ENCODE results near the gene ANGPTL4.

DNA sequence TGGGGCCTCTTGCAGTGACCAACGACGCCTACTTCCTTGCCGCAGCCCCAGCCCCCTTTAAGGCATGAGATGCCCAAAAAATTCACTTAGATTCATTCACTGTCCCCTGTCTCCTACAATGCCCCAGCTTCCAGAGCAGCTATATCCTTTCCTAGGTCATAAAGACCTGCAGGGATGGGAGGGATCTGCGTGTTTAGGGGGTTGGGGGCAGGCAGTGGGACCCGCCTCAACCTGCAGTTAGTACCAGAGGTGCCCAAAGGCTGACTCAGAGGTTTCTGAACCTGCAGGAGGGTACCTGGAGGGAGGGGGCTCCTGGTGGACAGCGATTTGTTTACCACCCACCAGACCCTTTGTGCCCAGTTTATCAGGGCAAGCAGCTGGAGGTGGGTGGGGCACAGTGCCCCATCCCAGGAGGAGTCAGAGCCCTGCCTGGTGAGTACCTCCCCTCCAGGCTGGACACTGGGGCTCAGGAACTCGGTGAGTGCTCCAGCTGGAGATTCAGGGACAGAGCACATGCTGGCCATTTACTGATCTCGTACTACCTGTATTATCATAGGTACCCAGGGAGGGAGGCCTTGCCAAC lies 32.6 kb upstream of the ANGPTL4 start:
- TF ChIP-seq FOXK2 (IDR thresholded peaks at IDR 0.05), result no peak
- no peak for TF ChIP-seq SP1 (IDR thresholded peaks at IDR 0.05)
- TF ChIP-seq SUZ12 (IDR thresholded peaks at IDR 0.05), result no peak
- no peak for TF ChIP-seq TARDBP (IDR thresholded peaks at IDR 0.05)
- TF ChIP-seq BHLHE40 (IDR thresholded peaks at IDR 0.05; ENCODE audit: borderline replicate concordance), result no peak
- TF ChIP-seq HDGF (IDR thresholded peaks at IDR 0.05; ENCODE audit: borderline replicate concordance), result no peak
- TF ChIP-seq FOXM1 (IDR thresholded peaks at IDR 0.05; ENCODE audit: borderline replicate concordance), result no peak
- no peak for TF ChIP-seq NFRKB (IDR thresholded peaks at IDR 0.05)
- TF ChIP-seq ELF4 (IDR thresholded peaks at IDR 0.05), result no peak
